HG02623 (cell line): ENCODE measurements around the gene VPS52.

Source experiments
- ATAC-seq: cut with Tn5 transposase; IDR thresholded peaks from one replicate; pipeline ENCODE4 v1.9.1; 2021; ENCODE audit warnings: moderate library complexity; ENCODE audit not compliant: unreplicated experiment

Gene VPS52

GRCh38 chr6:33212857-33213165 is 58.9 kb downstream of the VPS52 start:
- ATAC-seq, result no peak

GRCh38 chr6:33211666-33212422 is 59.8 kb downstream of the VPS52 start:
- no peak for ATAC-seq

GRCh38 chr6:33211136-33211535 is 60.5 kb downstream of the VPS52 start:
- no peak for ATAC-seq

- ATAC-seq, result no peak
Observed at GRCh38 chr6:33209856-33210255, 61.8 kb downstream of the VPS52 start.

- no peak for ATAC-seq
Observed at GRCh38 chr6:33208091-33208967, 63.3 kb downstream of the VPS52 start, which contains the start of gene RING1. TSS of gene RING1 (plus strand) at chr6:33208500. CDS start at chr6:33208823, 323 bp downstream.

- ATAC-seq, result no peak
Observed at GRCh38 chr6:33207552-33208090, 64.1 kb downstream of the VPS52 start.

GRCh38 chr6:33206864-33207551 is 64.7 kb downstream of the VPS52 start:
- ATAC-seq, result no peak

- ATAC-seq, result no peak
Observed at GRCh38 chr6:33206027-33206863, 65.4 kb downstream of the VPS52 start.

- ATAC-seq, result no peak
Observed at GRCh38 chr6:33205191-33206026, 66.3 kb downstream of the VPS52 start.

- ATAC-seq, result peak; percentile 45
Observed at GRCh38 chr6:33204415-33205190, 67.1 kb downstream of the VPS52 start, which contains the start of gene HSD17B8. TSS of gene HSD17B8 (plus strand) at chr6:33204655. CDS start at chr6:33204669, 14 bp downstream.

GRCh38 chr6:33204165-33204414 is 67.6 kb downstream of the VPS52 start:
- ATAC-seq, result no peak

- no peak for ATAC-seq
Observed at GRCh38 chr6:33203443-33204164, 68.1 kb downstream of the VPS52 start.

- no peak for ATAC-seq
Observed at GRCh38 chr6:33202799-33203198, 68.9 kb downstream of the VPS52 start.

- no peak for ATAC-seq
Observed at GRCh38 chr6:33201935-33202334, 69.7 kb downstream of the VPS52 start.

GRCh38 chr6:33201147-33201545 is 70.5 kb downstream of the VPS52 start:
- no peak for ATAC-seq
